GM21447 (cell line): ENCODE measurements around the gene NCOR2.

Source experiments
- ATAC-seq: cut with Tn5 transposase; IDR thresholded peaks from one replicate; pipeline ENCODE4 v1.9.1; 2021; ENCODE audit not compliant: unreplicated experiment

Gene NCOR2

GRCh38 chr12:124577986-124578385, 10.6 kb upstream of the NCOR2 start:
- ATAC-seq = no peak

- ATAC-seq = no peak
Measured at GRCh38 chr12:124577374-124577773, 10.0 kb upstream of the NCOR2 start.

GRCh38 chr12:124576061-124576650, 8.7 kb upstream of the NCOR2 start:
- ATAC-seq = no peak

GRCh38 chr12:124573839-124574786, 6.7 kb upstream of the NCOR2 start:
- no peak for ATAC-seq

- no peak for ATAC-seq
Measured at GRCh38 chr12:124571556-124571955, 4.1 kb upstream of the NCOR2 start.

- ATAC-seq = no peak
Measured at GRCh38 chr12:124570810-124571209, 3.4 kb upstream of the NCOR2 start.

- no peak for ATAC-seq
Measured at GRCh38 chr12:124569375-124570148, 2.1 kb upstream of the NCOR2 start.

- no peak for ATAC-seq
Measured at GRCh38 chr12:124568431-124569374, 1.3 kb upstream of the NCOR2 start.

GRCh38 chr12:124567673-124568373, 411 bp upstream of the NCOR2 start:
- peak; percentile 42 for ATAC-seq

- peak; percentile 39 for ATAC-seq
Measured at GRCh38 chr12:124566161-124566996, 1.0 kb downstream of the NCOR2 start.

GRCh38 chr12:124565656-124566160, 1.7 kb downstream of the NCOR2 start:
- no peak for ATAC-seq

GRCh38 chr12:124564971-124565491, 2.4 kb downstream of the NCOR2 start:
- no peak for ATAC-seq

- ATAC-seq = no peak
Measured at GRCh38 chr12:124564232-124564958, 3.0 kb downstream of the NCOR2 start.

GRCh38 chr12:124563809-124564208, 3.6 kb downstream of the NCOR2 start:
- no peak for ATAC-seq

GRCh38 chr12:124563401-124563800, 4.0 kb downstream of the NCOR2 start:
- no peak for ATAC-seq

GRCh38 chr12:124562796-124563181, 4.6 kb downstream of the NCOR2 start:
- ATAC-seq = no peak

- no peak for ATAC-seq
Measured at GRCh38 chr12:124562018-124562795, 5.2 kb downstream of the NCOR2 start.
